VCaP (cell line): Measurements from ENCODE around the gene TIGD6.
"Not testable (repeated sequence)": the region's sequence is repeated elsewhere in the genome, so short reads cannot be mapped to it uniquely, and the experiment has no call there.

Source experiments
- H3K27ac ChIP-seq: fragments of 450-650 bp; 2 replicates; pipeline ENCODE4 v1.5.1; 2017
- TF ChIP-seq, protein P1 (sequence below): fragments of 450-650 bp; conservative IDR thresholded peaks from 2 replicates; pipeline ENCODE4 v1.5.1; 2017; ENCODE audit warnings: mild to moderate bottlenecking, moderate library complexity

TIGD6 gene

GRCh38 chr5:150038547-150038946, 38.1 kb upstream of the TIGD6 start:
- TF ChIP-seq, protein P1, sequence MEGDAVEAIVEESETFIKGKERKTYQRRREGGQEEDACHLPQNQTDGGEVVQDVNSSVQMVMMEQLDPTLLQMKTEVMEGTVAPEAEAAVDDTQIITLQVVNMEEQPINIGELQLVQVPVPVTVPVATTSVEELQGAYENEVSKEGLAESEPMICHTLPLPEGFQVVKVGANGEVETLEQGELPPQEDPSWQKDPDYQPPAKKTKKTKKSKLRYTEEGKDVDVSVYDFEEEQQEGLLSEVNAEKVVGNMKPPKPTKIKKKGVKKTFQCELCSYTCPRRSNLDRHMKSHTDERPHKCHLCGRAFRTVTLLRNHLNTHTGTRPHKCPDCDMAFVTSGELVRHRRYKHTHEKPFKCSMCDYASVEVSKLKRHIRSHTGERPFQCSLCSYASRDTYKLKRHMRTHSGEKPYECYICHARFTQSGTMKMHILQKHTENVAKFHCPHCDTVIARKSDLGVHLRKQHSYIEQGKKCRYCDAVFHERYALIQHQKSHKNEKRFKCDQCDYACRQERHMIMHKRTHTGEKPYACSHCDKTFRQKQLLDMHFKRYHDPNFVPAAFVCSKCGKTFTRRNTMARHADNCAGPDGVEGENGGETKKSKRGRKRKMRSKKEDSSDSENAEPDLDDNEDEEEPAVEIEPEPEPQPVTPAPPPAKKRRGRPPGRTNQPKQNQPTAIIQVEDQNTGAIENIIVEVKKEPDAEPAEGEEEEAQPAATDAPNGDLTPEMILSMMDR, result no peak
- peak overlapping the region; percentile 22; the same call in 1 of the 2 replicates for H3K27ac ChIP-seq

DNA sequence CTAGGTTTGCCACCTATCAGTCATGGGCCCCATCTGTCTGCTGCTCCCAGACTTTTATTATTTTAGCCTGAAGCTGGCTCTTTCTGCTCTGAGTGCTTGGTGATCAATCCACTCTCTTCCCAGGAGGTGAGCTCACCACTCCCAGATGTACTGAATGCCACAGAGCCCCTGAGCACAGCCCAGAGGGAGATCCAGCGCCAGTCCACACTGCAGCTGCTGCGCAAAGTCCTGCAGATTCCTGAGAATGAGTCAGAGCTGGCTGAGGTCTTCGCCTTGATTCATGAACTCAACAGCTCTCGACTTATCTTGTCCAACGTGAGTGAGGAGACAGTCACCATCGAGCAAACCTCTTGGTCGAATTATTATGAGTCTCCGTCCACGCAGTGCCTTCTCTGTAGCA, 36.1 kb upstream of the TIGD6 start:
- H3K27ac ChIP-seq, result no peak overlapping the region
- TF ChIP-seq, protein P1, result no peak

GRCh38 chr5:150035139-150035895, 34.9 kb upstream of the TIGD6 start:
- TF ChIP-seq, protein P1, result no peak
- no peak overlapping the region for H3K27ac ChIP-seq

GRCh38 chr5:150034662-150035061, 34.2 kb upstream of the TIGD6 start:
- no peak overlapping the region for H3K27ac ChIP-seq
- TF ChIP-seq, protein P1, result no peak

DNA sequence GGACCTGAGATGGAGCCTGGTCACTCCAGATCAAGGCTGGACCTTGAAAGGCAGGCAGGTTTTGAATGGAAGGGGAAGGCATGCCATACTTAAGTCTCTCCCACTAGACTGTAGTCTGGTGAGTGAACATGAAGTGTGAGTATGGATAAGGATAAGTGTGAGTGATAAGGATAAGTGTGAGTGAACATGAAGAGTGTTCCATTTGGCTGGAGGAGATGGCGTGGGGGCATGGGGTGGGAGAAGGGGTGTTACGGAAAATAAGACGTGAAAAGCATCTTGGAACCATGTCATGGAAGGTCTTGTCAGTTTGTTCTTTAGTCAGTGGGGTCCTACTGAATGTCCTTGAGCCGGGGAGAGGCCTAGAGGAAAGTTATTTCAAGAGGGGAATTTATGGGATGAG, 32.9 kb upstream of the TIGD6 start:
- H3K27ac ChIP-seq, result no peak overlapping the region
- TF ChIP-seq, protein P1, result no peak

DNA sequence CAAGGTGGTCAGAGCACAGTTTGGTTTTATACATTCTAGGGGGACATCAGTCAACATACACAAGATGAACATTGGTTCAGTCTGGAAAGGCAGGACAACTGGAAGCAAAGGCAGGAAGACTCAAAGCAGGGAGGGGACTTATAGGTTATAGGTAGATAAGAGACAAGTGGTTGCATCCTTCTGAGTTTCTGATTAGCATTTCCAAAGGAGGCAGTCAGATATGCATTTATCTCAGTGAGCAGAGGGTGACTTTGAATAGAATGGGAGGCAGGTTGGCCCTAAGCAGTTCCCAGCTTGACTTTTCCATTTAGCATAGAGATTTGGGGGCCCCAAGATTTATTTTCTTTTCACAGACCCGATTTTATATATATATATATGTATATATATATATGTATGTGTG, 27.6 kb upstream of the TIGD6 start:
- H3K27ac ChIP-seq, result not testable (repeated sequence)

DNA sequence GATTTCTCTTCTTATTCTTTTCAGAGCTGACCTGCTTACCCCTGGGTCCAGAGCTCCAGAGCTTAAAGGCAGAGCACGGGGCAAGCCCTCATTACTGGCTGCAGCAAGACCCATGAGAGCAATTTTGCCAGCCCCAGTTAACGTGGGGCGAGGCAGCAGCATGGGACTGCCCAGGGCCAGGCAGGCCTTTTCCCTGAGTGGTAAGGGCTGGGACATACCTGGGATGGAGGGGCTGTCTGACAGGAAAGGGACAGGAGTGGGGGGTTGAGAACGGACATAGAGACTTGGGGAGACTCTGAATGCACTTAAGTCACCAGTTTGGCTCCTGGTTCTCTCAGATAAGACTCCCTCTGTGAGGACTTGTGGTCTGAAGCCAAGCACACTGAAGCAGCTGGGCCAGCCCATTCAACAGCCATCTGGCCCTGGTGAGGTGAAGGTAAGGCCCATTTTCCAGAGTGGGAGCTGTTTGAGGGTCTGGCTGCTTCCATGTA, 26.3 kb upstream of the TIGD6 start:
- H3K27ac ChIP-seq, result no peak overlapping the region
- TF ChIP-seq, protein P1, result no peak

- no peak overlapping the region for H3K27ac ChIP-seq
- TF ChIP-seq, protein P1, result no peak
Measured at GRCh38 chr5:150024346-150024984, 24.0 kb upstream of the TIGD6 start.
